ENCODE measurements around the gene IFT57.

The IFT57 gene

GRCh38 chr3:108183181-108183580, 39.0 kb downstream of the IFT57 start:
- Histone ChIP-seq H3K9ac (no peak overlapping the region), H3K27me3 (no peaks in the 10 kb centered on the region)
- TF ChIP-seq Cebpa-rat (IDR thresholded peaks at IDR 0.05): no peak

GRCh38 chr3:108182339-108182738, 39.9 kb downstream of the IFT57 start:
- TF ChIP-seq Cebpa-rat (IDR thresholded peaks at IDR 0.05): no peak
- Histone ChIP-seq H3K4me3 (no peak overlapping the region), H3K4me2 (no peak overlapping the region), H3K36me3 (peaks cover 0 to 22% (median 9%) of the 10 kb centered on the region in 11 experiments; a peak in 13 of 22 replicates), H4K20me1 (no peaks in the 10 kb centered on the region), H3K9ac (no peak overlapping the region), H3K27me3 (no peaks in the 10 kb centered on the region), H3K4me1 (peaks cover 0 to 8% (median 0%) of the 10 kb centered on the region in 10 experiments; a peak in 2 of 20 replicates), H3K27ac (no peak overlapping the region), H3K9me3 (replicated peaks in 1 of 11) (peaks cover 11 to 17% (median 15%) of the 10 kb centered on the region in 11 experiments)

More at GRCh38 chr3:108183181-108183580, 39.0 kb downstream of the IFT57 start:
- Histone ChIP-seq H4K20me1 (no peaks in the 10 kb centered on the region), H3K4me2 (no peak overlapping the region), H3K36me3 (peaks cover 0 to 27% (median 9%) of the 10 kb centered on the region in 11 experiments; a peak in 13 of 22 replicates), H3K27ac (no peak overlapping the region), H3K9me3 (replicated peaks in 1 of 11) (peaks cover 11 to 17% (median 15%) of the 10 kb centered on the region in 11 experiments), H3K4me1 (peaks cover 0 to 4% (median 0%) of the 10 kb centered on the region in 10 experiments; a peak in 1 of 20 replicates), H3K4me3 (no peak overlapping the region)

GRCh38 chr3:108181172-108181571, 41.1 kb downstream of the IFT57 start:
- Histone ChIP-seq H3K27me3 (no peaks in the 10 kb centered on the region), H3K4me1 (peaks cover 0 to 10% (median 0%) of the 10 kb centered on the region in 10 experiments; a peak in 2 of 20 replicates), H3K4me2 (no peak overlapping the region), H3K4me3 (no peak overlapping the region), H3K36me3 (peaks cover 0 to 17% (median 9%) of the 10 kb centered on the region in 11 experiments; a peak in 13 of 22 replicates), H3K9me3 (replicated peaks in 1 of 11) (peaks cover 11 to 17% (median 15%) of the 10 kb centered on the region in 11 experiments), H3K9ac (no peak overlapping the region), H3K27ac (no peak overlapping the region), H4K20me1 (no peaks in the 10 kb centered on the region)
- TF ChIP-seq Cebpa-rat (IDR thresholded peaks at IDR 0.05): no peak

GRCh38 chr3:108180194-108180593, 42.0 kb downstream of the IFT57 start:
- H3K9ac ChIP-seq: no peak overlapping the region
- H3K27me3 ChIP-seq: no peaks in the 10 kb centered on the region
- no peaks in the 10 kb centered on the region for H4K20me1 ChIP-seq
- peaks cover 0 to 10% (median 0%) of the 10 kb centered on the region in 10 experiments; a peak in 2 of 20 replicates for H3K4me1 ChIP-seq
- no peak for TF ChIP-seq Cebpa-rat (IDR thresholded peaks at IDR 0.05)
- no peak overlapping the region for H3K27ac ChIP-seq
- no peak overlapping the region for H3K4me3 ChIP-seq
- peaks cover 4 to 8% (median 7%) of the 10 kb centered on the region in 11 experiments; a peak in 21 of 22 replicates for H3K9me3 ChIP-seq (replicated peaks in 1 of 11)
- peaks cover 0 to 7% (median 3%) of the 10 kb centered on the region in 11 experiments; a peak in 5 of 22 replicates for H3K36me3 ChIP-seq
- no peak overlapping the region for H3K4me2 ChIP-seq

GRCh38 chr3:108178676-108179075, 43.5 kb downstream of the IFT57 start:
- H3K36me3 ChIP-seq: no peaks in the 10 kb centered on the region
- H3K4me1 ChIP-seq: peaks cover 0 to 10% (median 0%) of the 10 kb centered on the region in 10 experiments; a peak in 2 of 20 replicates
- no peaks in the 10 kb centered on the region for H3K27me3 ChIP-seq
- no peaks in the 10 kb centered on the region for H4K20me1 ChIP-seq
- H3K4me3 ChIP-seq: no peak overlapping the region
- H3K27ac ChIP-seq: no peak overlapping the region
- no peak overlapping the region for H3K9ac ChIP-seq
- no peaks in the 10 kb centered on the region for H3K9me3 ChIP-seq (replicated peaks in 1 of 11)
- TF ChIP-seq Cebpa-rat (IDR thresholded peaks at IDR 0.05): no peak
- H3K4me2 ChIP-seq: no peak overlapping the region

GRCh38 chr3:108177536-108177935, 44.7 kb downstream of the IFT57 start:
- Histone ChIP-seq H3K4me1 (peaks cover 0 to 15% (median 0%) of the 10 kb centered on the region in 10 experiments; a peak in 4 of 20 replicates), H3K9ac (no peak overlapping the region), H4K20me1 (no peaks in the 10 kb centered on the region), H3K36me3 (no peaks in the 10 kb centered on the region), H3K27ac (no peak overlapping the region), H3K27me3 (no peaks in the 10 kb centered on the region), H3K4me2 (no peak overlapping the region), H3K4me3 (no peak overlapping the region), H3K9me3 (replicated peaks in 1 of 11) (no peaks in the 10 kb centered on the region)
- TF ChIP-seq Cebpa-rat (IDR thresholded peaks at IDR 0.05): no peak

- no peaks in the 10 kb centered on the region for H3K36me3 ChIP-seq
- no peak overlapping the region for H3K4me3 ChIP-seq
- H3K27ac ChIP-seq: no peak overlapping the region
- H3K4me1 ChIP-seq: peaks cover 0 to 18% (median 0%) of the 10 kb centered on the region in 10 experiments; a peak in 4 of 20 replicates
- no peaks in the 10 kb centered on the region for H4K20me1 ChIP-seq
- H3K27me3 ChIP-seq: no peaks in the 10 kb centered on the region
- H3K9me3 ChIP-seq (replicated peaks in 1 of 11): no peaks in the 10 kb centered on the region
- no peak overlapping the region for H3K9ac ChIP-seq
- no peak for TF ChIP-seq Cebpa-rat (IDR thresholded peaks at IDR 0.05)
- no peak overlapping the region for H3K4me2 ChIP-seq
Observed at GRCh38 chr3:108175352-108175751, 46.9 kb downstream of the IFT57 start.

GRCh38 chr3:108171106-108171505, 51.1 kb downstream of the IFT57 start:
- no peaks in the 10 kb centered on the region for H4K20me1 ChIP-seq
- H3K9me3 ChIP-seq (replicated peaks in 1 of 11): no peaks in the 10 kb centered on the region
- no peak overlapping the region for H3K27ac ChIP-seq
- peaks cover 0 to 10% (median 0%) of the 10 kb centered on the region in 11 experiments; a peak in 1 of 22 replicates for H3K36me3 ChIP-seq
- TF ChIP-seq Cebpa-rat (IDR thresholded peaks at IDR 0.05): no peak
- no peak overlapping the region for H3K4me2 ChIP-seq
- H3K27me3 ChIP-seq: no peaks in the 10 kb centered on the region
- no peak overlapping the region for H3K4me3 ChIP-seq
- no peak overlapping the region for H3K9ac ChIP-seq
- peaks cover 0 to 13% (median 0%) of the 10 kb centered on the region in 10 experiments; a peak in 4 of 20 replicates for H3K4me1 ChIP-seq

GRCh38 chr3:108164391-108164790, 57.8 kb downstream of the IFT57 start:
- Histone ChIP-seq H3K4me1 (peaks cover 0 to 25% (median 9%) of the 10 kb centered on the region in 10 experiments; a peak in 11 of 20 replicates), H3K9ac (no peak overlapping the region), H3K36me3 (peaks cover 0 to 35% (median 0%) of the 10 kb centered on the region in 11 experiments; a peak in 5 of 22 replicates), H3K9me3 (replicated peaks in 1 of 11) (no peaks in the 10 kb centered on the region), H3K27ac (no peak overlapping the region), H4K20me1 (no peaks in the 10 kb centered on the region), H3K4me2 (no peak overlapping the region), H3K27me3 (no peaks in the 10 kb centered on the region), H3K4me3 (no peak overlapping the region)
- TF ChIP-seq Cebpa-rat (IDR thresholded peaks at IDR 0.05): no peak
